Stimulated activated CD4-positive, alpha-beta T cell treated with anti-CD3 and anti-CD28 coated beads, Interleukin-15, amount 100 ng/mL, for 1 hour (primary cell): ENCODE measurements around the gene PDIA5.
A peak's percentile ranks its signal among the peaks of the same experiment; 100 is the strongest.

Source experiments
- DNase-seq, 2 donors: peaks; one replicate each; pipeline ENCODE4 v3.0.0-alpha.2; 2020; ENCODE audit warnings: low read depth in 1 of 2, low spot score in 1 of 2

Gene PDIA5

DNA sequence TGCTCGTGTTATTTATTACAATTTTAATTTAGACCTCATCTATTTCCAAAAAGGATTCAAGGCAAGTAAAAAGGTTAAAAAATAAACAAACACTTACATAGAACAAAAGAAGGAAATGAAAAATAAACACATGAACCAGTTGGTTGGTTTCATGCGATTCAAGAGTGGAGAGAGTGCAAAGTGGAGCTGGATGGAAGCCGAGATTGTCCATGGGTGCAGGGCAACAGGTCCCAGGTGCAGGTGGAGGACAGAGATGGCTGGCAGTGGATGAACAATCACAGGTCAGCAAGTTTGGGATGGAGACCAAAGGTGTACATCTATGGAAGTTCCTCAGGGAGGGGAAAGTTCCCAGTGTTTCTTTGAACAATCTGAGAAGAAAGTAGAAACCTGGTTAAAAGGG, 27.6 kb upstream of the PDIA5 start:
- no peak for DNase-seq

GRCh38 chr3:123042413-123042812, 24.4 kb upstream of the PDIA5 start:
- no peak for DNase-seq

DNA sequence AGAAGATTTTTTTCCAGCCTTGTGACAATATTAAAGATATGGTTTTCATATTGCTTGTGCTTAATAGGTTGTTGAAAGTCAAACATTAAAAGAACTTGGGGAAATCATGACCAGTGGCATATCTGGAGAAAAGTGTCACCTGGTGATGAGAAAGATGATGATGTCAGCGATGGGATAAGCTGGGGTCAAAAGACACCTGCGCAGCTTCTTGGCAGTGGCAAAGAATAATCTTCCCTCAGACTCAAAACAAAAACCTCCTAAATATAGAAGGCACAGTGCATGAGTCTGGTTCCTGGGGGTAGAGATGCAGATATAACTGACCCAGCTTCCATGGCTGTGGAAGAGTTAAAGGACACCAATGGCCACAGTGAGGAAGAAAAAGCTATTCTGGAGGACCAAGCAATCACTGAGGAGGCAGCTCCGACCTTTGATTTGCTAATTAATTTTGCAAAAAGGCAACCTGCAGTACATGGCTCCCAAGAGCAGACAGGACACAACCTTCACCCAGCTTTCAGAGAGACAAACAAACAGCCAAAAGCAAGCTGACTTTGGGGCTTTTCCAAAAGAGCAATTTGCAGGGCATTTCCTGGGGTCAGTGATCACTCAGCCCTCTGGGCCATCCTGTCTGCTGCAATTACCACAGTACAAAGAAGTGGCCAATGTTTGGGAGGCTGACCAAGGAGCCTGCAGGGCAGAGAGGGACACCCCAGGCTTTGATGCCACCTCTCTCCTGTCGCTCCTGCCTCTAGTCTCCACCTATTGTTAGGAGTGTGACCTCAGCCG, 21.7 kb upstream of the PDIA5 start:
- no peak for DNase-seq

- DNase-seq, result no peak
Measured at GRCh38 chr3:123046262-123047061, 20.4 kb upstream of the PDIA5 start.

- no peak for DNase-seq
Measured at GRCh38 chr3:123047062-123047319, 19.8 kb upstream of the PDIA5 start.

DNA sequence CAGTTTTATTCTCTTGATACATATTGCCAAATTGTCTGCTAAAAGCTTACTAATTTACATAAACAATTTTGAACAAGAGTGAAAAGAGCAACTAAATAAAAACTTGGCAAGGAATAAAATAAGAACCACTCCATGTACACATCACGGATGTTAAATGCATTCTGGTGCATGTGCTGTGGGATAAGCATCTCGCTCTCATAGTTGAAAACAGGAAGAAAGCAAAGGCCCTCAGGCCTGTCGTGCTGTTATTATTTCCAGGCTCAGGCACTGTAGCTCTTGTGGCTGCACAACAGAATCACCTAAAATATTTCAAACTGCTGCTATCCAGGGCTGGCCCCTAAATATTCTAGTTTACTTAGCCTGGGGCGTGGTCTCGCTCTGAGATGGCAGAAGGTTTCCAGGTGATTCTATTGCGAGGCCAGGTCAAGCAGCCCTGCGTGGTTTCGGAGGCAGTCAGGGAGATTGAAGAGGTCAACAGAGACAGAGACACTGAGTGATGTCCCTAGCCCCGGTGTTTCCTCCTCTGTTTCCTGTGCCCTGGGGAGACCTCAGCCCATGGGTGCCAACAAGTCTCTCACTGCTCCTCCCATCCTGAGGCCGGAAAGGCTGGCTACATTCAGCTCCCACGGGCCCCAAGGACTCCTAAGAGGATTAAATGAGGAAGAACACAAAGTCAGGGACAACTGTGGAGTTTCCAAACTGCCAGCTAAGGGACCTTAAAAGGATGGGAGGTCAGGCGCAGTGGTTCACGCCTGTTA, 18.2 kb upstream of the PDIA5 start:
- DNase-seq, result no peak

DNA sequence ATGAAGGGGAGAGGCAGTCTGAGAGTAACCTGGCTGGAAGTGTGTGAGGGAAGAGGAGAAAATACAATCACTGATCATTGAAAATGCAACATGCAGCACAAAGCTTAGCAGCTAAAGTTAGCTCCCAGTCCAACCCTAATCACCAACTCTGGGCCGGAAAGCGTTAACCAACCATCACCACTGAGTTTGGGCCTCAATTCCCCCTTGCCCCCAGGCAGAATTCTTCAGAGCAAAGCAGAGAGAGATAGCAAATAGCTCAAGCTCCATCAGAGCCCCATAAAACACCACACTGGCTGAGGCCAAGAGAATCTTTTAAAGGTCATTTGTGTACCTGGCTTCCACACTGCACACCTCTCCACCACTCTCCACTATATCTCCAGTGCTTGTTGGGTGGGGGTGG, 16.2 kb upstream of the PDIA5 start:
- DNase-seq, result no peak

GRCh38 chr3:123053107-123053506, 13.7 kb upstream of the PDIA5 start:
- no peak for DNase-seq

GRCh38 chr3:123054109-123054778, 12.6 kb upstream of the PDIA5 start:
- DNase-seq, result no peak

DNA sequence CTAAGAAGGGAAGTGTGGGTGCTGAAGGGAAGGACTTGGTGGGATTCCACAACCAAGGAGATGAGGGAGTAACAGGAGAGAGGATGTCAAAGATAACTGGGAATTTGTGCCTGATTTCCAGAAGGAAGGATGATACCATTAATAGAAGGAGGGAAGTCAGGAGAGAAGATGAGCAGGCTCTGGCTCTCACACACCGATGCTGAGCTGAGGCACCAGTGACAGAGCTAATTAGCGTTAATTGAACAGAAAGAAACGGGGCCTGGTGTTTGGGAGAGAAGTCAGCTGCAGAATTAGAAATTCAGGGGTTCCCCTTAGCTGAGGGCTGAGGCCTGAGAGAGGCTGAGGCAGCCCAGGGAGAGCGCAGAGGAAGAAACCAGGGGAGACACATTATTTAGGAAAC, 11.9 kb upstream of the PDIA5 start:
- DNase-seq, result no peak

- DNase-seq, result no peak
Measured at GRCh38 chr3:123055352-123055751, 11.5 kb upstream of the PDIA5 start.

GRCh38 chr3:123058505-123058904, 8.3 kb upstream of the PDIA5 start:
- no peak for DNase-seq

DNA sequence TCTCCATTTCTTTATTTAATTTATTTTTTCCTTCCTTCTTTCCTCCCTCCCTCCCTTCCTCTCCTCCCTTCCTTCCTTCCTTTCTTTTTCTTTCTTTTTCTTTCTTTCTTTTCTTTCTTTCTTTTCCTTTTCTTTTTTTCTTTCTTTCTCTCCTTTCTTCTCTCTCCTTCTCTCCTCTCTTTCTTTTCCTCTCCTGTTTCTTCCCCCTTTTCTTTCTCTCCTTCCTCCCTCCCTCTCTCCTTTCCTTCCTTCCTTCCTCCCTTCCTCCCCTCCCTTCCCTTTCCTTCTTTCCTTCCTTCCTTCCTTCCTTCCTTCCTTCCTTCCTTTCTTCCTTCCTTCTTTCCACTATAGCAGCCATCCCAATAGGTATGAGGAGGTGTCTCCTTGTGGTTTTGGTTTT, 6.8 kb upstream of the PDIA5 start:
- DNase-seq, result no peak

- DNase-seq, result no peak
Measured at GRCh38 chr3:123061856-123062255, 5.0 kb upstream of the PDIA5 start.

DNA sequence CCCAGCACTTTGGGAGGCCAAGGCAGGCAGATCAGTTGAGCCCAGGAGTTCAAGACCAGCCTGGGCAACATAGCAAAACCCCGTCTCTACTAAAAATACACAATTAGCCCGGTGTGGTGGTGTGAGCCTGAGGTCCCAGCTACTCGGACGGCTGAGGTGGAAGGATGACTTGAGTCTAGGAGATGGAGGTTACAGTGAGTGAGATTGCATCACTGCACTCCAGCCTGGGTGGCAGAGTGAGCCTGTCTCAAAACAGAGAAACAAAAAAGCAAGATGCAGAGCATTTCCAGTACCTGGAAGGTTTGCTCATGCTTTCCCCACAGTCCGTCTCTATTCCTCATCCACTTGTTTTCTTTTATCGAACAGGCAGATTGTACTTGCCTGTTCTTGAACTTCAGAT, 3.8 kb upstream of the PDIA5 start:
- DNase-seq, result no peak

DNA sequence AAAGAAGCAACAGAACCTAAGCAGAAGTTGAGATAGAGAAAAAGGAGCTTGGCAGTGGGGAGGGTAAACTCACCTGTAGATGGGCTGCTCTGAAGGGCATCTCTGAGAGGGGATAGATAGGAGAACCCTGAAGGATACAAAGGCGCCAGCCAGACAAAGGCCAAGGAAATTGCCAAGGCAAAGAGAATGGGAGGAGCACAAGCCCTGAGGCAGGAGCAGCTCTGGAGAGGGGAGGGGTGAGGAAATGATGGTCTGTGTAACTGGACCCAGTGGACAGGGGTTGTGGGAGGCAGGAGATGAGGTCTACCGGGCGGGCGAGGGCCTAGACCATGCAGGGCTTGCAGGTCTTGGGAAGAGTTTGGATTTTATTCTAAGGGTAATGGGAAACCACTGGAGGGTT, 2.3 kb upstream of the PDIA5 start:
- no peak for DNase-seq

DNA sequence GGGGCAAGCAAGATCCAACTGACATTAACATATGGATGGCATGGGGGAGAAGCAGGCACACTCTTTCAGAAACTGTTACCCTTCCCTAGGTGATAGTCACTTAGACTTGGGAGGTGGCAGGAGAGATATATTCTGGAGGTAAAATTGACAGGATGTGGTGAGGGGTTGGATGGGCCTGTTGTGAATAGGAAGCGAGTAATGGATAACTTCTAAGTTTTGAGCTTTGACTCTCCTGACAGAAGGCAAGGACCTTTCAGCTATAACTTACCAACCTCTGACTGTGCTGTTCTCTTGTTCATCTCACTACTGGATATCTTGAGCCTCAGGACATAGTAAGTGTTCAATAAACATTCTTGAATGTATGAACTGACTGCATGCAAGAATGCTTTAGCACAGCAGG, 1.9 kb upstream of the PDIA5 start:
- no peak for DNase-seq

DNA sequence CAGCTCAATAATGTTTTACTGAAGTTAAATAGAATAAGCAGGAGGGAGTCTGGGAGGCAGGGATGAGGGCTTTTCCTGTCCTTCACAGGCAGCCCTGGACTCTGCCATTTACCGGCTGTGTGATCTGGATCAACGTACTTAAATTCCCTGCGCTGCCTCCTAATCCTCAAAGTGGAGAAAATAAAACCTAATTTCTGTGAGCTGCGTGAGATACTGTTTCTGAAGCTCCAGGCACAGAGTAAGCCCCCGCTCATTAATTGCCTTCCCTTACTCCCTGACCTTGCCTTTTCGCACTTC, 278 bp upstream of the PDIA5 start:
- DNase-seq, result no peak

DNA sequence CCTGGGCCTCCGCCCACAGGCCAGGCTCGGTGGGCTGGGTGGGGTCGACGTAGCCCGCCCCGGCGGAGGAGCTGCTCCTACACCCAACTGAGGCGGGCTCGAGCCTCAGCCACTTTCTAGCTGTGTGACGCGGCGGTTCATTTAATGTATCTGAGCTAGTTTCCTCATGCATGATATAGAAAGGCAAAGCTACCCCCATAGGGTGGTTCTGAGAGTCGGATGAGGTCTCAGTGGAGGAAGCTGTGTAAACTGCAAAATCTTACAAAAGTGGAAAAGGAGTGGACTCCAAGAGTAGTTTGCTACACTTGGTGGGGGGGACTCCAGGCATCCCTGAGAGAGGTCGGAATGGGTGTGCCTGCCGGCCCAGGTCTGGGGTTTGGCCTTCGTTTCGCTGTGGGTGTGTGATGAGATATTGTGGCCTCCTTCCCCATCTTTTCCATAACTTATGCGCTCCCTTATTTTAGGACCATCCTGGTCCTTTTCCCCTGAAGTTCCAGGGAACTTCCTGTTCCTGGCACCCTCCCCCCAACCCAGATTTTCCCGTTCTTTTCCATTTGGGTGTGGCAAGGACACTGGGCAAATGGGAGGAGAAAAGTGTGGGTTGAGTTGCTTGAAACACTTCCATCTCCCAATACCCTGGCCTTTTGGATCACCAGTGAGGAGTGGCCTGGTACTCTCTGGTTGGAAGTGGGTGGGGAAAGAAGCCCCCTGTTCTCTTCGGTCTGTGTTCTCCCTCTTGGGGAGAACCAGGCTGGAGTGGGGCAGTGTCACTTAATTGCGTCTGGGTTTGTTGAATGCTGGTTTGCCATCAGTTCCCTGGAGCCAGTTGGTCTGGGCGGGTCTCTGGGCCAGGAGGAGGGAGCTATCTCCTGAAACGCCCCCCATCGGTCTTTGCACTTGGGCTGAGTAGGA, 1.1 kb downstream of the PDIA5 start:
- DNase-seq, result peak in 1 of 2 donors; percentile 23

- no peak for DNase-seq
Measured at GRCh38 chr3:123068601-123069381, 2.0 kb downstream of the PDIA5 start.
